Hematopoietic multipotent progenitor cell treated with erythropoietin and hydrocortisone succinate and interleukin-3 and kit ligand, for 4 days (in vitro differentiated cells): ENCODE data around the gene SLC49A4.

Source experiments
- DNase-seq: peaks from one replicate; pipeline ENCODE4 v3.0.0-alpha.2; 2015

Gene SLC49A4

DNA sequence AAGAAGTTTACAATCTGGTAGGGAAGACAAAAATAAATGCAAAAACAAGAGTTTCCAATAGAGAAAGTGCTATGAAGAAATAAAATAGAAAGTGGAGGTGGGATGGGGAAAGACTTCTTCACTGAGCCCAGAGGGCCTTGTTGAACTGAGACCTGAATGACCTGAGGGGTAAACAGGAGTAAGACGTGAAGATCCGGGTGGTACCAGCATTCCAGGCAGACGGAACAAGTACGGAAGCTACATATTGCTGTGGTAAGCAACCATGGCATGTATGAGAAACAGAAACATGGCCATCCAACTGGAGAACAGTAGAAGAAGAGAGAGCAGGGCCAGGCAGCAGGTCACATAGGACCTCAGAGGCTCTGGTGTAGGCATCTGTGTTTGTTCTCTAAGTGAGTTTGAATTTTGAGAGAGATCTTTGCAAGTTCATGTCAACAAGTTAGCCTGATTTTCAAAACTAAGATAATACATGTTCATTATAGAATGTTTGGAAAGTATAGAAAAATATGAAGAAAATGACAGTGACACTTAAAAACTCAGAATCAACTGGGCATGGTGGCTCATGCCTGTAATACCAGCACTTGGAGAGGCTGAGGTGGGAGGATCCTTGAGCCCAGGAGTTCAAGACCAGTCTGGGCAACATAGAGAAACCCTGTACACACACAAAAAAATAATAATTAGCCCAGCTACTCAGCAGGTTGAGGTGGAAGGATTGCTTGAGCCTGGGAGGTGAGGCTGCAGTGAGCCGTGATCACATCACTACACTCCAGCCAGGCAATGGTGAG lies 64.3 kb downstream of the SLC49A4 start:
- DNase-seq = no peak

DNA sequence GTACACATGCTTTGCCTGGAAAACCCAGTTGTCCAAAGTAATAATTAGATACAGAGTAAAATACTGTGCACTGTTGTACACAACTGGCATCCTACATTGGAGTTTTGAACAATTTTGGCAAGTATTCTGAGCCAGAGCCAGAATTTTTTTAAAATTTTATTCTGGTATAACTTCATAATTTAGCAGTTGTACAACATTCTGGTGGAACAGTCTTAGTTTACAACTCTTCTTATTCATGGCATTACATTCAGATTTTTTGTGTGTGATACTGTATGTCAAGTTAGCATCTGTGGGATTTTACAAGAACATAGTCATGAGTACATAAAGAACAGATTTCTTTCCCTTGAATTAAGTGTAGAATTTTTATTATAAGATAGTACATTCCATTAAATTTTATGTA lies 67.5 kb downstream of the SLC49A4 start:
- DNase-seq = no peak

DNA sequence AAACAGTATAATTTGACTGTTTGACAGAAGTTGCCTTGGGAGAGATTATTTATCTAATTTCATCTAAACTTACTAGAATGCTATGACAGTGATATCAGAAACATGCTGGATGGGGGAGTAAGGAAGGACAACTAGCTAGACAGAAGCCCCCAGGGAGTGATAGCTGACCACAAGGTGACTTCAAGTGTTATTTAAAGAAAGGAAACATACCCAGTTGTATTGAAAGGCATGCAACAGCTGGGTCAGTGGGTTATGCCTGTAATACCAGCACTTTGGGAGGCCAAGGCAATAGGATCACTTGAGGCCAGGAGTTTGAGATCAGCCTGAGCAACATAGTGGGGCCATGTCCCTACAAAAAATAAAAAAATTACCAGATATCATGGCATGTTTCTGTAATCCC lies 69.6 kb downstream of the SLC49A4 start:
- no peak for DNase-seq

DNA sequence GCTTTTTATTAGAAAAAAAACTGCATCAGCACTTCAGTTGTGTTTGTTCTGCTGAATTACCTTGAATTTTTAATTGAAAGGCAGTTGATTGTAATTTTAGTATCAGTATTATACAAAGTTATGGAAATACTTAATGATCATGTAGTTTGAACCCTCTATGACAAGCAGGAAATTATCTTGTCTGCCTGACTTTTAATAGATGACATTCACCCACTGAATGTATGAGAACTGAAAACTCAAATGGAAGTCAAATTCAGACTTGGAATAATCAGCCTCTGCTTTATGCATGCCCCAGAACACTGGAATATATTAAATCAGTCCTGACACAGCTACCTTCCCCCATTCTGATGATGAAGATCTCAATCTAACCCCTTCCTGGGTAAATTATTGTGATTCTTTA lies 73.5 kb downstream of the SLC49A4 start:
- no peak for DNase-seq

DNA sequence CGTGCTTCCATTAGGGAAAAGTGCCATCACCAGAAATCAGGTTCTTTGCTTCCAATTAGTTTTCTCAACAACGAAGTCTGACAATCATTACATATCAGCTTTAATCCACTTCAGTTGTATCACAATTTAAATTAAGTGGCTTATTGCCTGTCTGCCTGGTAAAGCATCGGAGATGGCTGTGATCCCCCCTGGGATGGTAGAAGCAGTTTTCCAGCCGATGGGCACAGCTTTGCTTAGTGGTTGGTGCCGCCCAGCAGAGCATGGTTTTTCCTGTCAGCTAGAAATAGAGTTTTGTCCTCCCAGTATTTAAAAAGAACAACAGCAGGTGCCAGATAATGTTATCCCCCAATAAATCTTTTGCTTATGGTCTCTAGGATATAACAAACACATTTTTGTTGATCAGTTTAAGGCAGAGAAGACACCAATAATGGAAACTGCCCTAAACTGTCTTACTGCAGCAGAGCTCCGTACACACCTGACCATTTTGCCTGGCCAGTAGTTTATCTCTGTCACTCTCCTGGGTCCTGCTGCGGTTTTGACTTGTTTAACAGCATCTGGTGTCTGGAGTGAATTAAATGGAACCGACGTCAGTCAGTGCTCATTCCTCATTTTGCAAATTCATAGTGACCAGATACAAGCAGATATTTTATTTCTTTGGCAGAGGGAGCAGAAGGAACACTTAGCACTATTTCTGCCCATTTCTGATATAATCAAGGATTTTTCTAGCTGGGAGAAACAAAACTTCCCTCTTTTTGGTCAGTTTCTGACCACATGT lies 79.1 kb downstream of the SLC49A4 start:
- DNase-seq = no peak

DNA sequence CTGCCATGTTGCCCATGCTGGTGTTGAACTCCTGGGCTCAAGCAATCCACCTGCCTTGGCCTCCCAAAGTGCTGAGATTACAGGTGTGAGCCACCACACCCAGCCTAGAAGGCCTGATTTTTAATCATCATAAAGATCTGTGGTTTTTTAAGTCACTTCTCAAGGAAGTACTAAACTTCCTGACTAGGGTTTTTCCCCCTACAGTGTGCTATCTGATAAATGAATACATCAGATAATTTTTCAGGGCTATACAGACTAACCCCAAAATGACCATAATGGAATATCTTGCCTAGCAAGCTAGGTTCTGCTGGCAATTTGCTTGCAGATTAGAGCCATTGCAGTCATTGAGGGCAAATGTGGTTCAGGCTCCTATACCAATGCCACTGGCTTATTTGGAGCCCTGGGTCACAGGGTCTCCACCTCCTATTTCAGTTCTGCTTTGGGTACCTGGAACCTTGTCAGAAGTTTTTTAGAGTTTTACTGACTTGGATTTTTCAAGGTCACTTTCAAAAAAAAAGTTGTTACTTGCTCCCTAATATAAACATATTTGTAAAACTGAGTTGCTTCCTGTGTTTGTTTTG lies 80.8 kb downstream of the SLC49A4 start:
- peak; percentile 15 for DNase-seq

DNA sequence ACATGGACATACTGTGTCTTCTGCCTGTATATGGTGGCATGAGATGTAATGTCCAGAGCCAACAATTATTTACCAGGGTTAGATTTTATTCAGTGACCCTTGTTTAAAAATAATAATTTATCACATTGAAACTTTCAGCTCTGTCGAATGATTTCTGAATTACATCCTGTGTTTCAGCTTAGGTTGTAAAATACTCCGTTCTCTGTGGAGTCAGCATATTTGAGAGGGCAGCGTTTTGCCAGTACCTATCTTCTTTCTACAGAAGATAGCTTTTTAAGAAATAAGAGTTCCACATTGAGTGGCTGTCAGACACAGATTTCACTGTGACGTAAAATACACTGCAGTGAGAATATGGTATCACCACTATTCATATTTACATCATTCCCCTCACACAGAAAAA lies 85.3 kb downstream of the SLC49A4 start:
- DNase-seq = no peak

DNA sequence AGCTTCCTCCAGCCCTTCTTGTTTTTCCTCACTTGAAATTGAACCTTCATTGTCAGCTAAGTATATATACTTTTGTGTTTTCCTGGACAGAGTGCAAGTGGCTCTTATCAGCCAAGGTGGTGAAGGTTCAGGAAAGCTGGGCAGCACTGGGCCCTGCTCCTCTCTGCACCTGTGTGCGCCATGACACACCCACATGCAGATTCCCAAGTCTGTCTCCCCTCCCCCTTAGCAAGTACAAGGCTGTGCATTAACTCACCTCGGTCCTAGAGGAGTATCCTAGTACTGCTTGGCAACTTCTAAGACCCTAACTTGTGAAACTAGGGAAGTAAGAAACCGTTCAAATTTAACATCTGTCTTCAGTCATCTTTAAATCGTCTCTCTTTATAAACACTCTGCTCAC lies 85.8 kb downstream of the SLC49A4 start:
- no peak for DNase-seq

DNA sequence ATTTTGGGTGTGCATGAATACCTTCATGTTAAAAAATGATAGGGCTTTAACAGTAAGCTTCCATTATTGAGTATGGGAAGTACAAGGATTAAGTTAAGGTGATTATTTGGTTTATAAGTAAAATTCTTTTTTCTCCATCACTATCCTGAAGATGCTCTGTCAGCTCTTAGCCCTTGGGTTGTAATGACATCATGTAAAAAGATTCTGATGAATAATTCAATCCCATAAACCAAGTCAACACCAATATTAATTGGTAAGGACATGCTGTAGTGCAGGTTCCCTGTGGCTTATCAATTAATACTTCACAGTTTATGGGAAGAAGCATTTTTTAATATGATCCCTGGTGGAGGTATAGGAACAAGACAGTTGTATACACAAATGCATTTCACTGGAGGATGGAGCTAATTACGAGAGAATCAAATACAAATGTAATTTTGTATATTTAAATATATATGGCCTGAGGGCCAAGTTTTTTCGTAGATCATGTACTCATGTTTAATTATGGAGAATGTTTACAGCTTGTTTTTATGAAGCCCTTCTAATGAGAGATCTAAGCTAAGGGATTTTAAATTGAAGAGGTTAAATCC lies 87.6 kb downstream of the SLC49A4 start:
- DNase-seq = no peak

DNA sequence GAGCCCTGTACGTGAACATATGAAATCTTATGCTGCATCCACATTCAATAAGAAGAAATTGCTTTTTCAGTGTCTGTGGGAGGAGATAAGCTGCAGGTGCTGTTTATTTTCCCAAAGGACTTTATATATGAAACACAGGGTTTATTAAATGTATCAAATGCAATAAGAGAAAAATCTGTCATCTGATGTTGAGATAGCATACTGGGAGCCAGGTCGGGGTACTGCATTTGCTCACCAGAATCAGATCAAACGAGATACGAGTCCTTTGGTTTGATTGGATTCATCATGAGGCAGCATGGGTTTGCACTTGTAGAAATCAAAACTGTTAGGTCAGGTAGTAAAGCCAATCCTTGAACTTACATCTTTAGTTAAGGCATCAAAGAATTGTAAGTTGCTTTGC lies 91.4 kb downstream of the SLC49A4 start:
- no peak for DNase-seq

DNA sequence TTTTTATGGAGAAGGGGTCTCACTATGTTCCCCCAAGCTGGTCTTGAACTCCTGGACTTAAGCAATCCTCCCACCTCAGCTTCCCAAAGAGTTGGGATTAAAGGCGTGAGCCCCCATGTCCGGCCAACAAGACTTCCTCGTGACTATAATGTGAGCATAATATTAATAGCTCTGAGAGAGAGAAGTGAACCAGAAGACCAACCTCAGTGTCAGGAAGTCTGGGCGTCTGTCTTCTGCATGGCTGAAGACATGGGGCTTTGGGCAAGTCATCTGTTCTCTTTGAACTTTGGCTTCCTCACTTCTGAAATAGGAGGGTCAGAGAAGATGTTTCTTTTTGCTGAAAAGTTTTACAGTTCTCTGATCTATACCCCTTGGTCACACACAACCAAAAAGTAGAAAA lies 92.1 kb downstream of the SLC49A4 start:
- no peak for DNase-seq

DNA sequence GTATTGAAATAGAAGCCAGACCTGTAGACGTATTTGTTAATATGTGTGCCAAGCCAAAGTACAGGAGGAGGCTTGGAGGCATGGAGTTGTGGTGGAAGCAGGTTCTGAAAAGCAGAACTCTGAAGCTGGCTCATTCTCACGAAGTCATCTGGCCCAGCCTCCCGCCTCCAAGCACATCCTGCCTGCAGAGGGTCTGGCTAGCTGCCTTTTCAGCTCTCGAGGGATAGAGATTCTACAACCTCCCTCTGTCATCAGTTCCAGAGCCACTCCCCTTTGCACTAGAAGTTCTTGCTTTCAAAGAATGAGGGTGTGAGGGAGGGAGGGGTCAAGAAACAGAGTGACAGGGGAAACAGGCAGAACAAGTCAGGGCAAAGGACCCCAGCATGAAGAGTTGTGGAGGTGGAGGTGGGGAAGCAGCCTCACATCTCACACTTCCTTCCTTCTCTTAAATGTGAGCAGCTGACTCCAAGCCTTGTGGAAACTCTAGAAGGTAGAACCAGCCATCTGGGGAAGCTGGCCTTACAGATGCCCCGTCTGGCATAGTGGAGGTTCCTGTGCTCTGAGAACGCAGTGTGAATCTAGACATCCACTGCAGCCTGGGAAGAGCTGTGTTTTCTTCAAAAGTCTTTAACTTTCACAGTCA lies 95.3 kb downstream of the SLC49A4 start:
- peak; percentile 65 for DNase-seq

DNA sequence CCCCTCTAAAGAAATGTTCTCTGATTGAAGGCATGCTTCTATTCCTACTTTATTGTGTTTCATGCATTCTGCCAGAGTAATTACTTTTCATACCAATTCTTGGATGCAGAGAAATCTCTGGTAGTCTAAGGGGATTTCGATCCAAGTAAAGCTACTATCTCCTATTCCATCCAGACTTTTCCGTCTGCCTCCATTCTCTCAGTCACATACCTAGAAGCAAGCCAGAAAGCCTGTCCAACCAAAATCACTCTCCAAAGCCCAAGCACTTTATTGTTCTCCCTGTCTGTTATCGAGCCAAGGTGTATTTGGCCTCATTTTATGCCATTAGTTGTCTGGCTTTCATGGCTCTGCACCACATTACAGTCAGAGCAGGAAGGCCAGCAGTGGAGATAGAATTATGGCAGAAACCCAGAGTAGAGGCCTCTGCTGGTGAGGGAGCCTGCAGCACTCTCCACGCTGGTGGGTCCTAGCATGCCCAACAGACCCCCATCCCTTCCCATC lies 95.9 kb downstream of the SLC49A4 start:
- no peak for DNase-seq

DNA sequence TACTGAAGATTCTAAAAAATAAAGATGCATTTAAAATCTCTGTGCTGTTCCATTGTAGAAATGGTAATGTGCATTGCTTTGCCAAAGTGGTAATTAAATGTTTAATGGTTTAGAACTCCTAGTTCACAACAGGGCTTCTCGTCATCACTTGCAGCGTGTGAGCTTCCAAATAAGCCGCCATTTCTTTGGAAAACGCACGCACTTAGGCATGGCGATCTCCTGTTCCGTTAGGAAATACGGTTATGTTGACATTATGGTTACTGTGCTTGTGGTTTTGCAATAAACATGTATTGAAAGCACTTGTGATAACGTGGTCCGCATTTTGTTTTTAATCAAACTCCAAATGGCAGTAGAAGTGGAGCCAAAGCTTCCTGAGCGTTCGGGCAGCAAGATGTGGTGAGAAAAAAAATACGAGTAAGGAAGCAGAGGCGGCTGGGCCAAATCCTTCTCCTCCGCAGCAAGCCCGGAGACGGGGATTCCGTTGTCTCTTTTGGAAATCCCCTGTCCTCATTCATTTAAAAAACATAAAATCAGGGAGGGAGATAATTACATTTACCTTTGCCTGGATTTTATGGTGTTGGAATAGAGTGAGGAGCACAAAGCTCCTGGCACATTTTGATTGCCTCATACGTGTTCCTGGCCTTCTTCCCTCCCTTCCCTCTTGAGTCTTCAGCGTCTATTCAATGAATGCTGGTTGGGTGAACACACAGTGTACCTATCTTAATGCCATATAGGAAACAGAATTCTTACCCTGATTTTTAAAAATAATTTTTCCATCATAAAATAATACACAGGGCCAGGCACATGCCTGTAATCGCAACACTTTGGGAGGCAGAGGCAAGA lies 97.5 kb downstream of the SLC49A4 start:
- DNase-seq = no peak

DNA sequence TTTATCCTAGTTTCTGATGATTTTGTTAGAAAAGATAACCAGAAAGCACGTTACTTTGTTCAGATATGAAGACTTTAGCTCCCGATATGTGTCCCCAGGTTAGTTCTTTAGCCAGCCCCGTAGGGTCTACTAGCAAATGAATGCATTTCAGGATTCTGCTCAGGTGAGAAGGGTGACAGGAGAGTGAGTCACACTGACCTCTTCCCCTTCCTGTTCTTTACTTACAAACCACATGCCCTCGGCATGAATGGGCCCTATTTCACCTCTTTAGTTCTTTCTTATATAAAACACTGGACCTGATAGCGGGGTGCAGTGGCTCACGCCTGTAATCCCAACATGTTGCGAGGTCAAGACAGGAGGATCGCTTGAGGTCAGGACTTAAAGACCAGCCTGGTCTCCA lies 98.4 kb downstream of the SLC49A4 start:
- DNase-seq = no peak

DNA sequence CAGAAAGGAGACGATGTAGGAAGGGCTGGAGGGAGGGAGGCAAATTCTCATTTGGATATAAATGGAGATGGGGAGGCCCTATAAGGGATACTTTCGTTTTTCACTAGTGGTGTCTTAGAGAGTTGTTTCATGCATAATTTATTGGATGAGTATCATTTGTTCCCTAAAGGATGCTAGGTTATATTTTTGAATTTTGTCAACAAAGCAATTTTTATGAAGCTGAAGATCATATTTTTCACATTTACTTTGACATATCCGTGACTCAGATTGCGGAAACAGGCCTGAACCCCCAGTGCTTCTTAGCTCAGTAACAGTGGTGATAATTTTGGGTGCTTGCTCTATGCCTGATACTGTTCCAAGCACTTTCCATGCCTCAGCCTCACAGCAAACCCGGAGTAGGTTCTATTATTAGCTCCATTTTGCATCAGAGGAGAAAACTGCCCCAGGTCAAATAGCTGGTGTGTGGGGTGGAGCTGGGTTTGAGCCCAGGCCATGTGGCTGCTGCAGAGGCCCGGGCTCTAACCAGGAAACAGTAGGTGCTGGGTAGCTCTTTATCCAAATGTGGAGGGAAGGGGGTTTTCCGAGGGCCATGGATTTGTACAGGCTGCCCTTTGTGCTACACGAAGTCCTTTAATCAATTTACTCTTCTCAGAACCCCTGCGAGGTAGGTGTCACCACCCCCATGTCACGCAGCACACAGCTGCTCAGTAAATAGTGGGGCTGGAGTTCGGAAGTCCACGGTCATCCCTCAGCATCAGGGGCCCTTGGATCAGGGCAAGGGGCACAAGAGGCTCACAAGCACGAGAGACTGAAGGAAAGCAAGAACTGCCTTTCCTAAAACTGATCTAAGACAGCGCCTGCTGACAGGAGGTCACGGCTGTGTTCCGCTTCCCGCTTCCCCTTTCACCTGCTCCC lies 99.1 kb downstream of the SLC49A4 start:
- DNase-seq = no peak

DNA sequence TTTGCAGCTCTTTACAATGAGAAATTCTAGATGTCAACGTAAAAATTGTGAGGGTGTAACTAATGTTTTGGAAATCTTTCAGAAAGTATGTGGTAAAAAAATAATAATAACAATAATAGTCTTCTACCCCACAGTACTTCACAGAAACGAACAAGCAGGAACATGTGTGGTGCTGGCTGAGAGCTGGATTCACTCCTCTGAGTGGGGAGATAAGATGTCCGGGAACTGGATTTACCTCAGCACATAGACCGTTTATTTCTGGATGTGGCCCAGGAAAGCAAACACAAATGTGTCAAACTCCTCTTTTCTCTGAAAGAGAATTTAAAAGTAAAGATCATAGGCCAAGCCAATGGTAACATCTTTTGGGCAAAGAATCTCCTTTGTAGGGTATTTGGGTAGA lies 103.4 kb downstream of the SLC49A4 start:
- DNase-seq = no peak

DNA sequence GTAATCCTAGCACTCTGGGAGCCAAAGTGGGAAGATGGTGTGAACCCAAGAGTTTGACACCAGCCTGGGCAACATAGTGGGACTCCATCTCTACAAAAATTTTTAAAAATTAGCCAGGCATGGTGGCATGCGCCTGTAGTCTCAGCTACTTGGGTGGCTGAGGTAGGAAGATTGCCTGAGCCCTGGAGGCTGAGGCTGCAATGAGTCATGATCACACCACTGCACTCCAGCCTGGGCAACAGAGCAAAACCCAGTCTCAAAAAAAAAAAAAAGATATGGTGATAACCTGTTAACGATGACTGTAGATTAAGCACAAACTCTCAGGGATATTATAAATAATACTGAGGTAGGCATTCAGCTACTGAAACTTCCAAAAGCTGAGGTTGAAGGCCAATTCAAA lies 107.5 kb downstream of the SLC49A4 start:
- DNase-seq = no peak

DNA sequence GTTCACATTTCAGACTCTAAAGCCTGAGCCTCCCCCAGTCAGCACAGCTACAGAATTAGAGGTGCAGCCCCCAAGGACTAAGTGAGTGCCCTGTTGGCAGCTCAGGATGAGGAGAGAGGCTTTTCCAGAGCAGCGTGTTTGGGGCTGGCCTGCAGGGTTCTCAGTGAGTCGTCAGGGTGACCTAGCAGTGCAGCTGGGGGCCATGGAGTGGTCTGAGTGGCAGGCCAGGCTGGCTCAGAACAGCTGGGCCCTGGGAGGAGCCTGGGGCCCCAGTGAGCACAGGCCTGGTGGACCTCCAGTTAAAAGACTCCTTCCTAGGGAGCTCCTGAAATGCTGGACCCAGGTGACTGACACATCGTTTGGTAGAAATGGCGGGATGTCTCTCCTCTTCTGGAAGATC lies 108.3 kb downstream of the SLC49A4 start:
- DNase-seq = no peak

DNA sequence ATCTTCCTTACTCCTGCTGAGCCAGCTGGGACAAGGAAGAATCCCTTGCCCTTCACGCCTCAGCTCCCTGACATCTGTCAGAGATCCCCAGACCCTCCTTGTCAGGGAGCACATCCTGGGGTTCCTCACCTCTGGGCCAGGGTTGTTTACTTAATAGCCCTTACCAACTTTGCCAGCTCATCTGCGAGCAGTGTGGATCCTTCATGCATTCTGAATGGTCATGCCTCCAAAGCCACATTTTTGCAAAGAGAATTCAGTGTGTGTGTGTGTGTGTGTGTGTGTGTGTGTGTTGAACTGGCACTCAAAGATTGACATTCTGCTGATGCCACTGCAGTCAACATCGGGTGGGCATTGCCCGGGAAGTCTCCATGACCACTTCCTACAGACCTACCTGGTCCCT lies 112.6 kb downstream of the SLC49A4 start:
- DNase-seq = no peak

DNA sequence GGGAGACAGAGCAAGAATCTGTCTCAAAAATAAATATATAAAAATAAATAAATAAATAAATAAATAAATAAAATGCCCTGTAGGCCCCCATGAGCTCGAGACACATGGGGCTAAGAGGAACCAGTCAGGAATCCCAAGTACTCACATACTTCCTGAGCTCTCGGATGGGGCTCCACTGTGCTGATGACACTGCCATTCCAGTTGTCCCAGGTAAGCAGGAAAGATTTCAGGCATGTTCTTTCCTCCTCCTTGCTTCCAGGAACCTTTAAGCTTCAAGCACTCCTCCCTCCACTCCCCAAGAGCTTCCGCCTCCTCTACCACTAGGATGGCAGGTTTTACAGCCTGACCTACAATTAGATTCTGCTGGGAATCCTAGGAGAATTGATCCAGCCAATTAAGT lies 113.4 kb downstream of the SLC49A4 start:
- DNase-seq = no peak
